Trophoblast cell (in vitro differentiated cells and primary cell): ENCODE measurements around the gene RPSA.
"Not testable (repeated sequence)": the region's sequence is repeated elsewhere in the genome, so short reads cannot be mapped to it uniquely, and the experiment has no call there.

Experiments used
- DNase-seq, 2 donors: peaks; one replicate each; pipeline ENCODE4 v3.0.0-alpha.2; 2016
- H2AFZ ChIP-seq: 2 replicates; pipeline ENCODE4 v1.6.1; 2013; ENCODE audit warnings: low read length, moderate library complexity, mild to moderate bottlenecking; ENCODE audit not compliant: insufficient read depth, poor library complexity
- H2AK5ac ChIP-seq: 2 replicates; pipeline ENCODE4 v1.6.1; 2013; ENCODE audit warnings: mild to moderate bottlenecking, low read length
- H2BK120ac ChIP-seq: 2 replicates; pipeline ENCODE4 v1.6.1; 2013; ENCODE audit warnings: low read length, mild to moderate bottlenecking, moderate library complexity; ENCODE audit not compliant: insufficient read depth, poor library complexity
- H2BK12ac ChIP-seq: 2 replicates; pipeline ENCODE4 v1.6.1; 2013; ENCODE audit warnings: mild to moderate bottlenecking, low read length, moderate library complexity
- H2BK5ac ChIP-seq: 2 replicates; pipeline ENCODE4 v1.6.1; 2013; ENCODE audit warnings: low read length, low read depth, moderate library complexity, mild to moderate bottlenecking; ENCODE audit not compliant: poor library complexity
- H3K14ac ChIP-seq: 2 replicates; pipeline ENCODE4 v1.6.1; 2013; ENCODE audit warnings: mild to moderate bottlenecking, low read length
- H3K18ac ChIP-seq: 2 replicates; pipeline ENCODE4 v1.6.1; 2013; ENCODE audit warnings: mild to moderate bottlenecking, low read length
- H3K23ac ChIP-seq: 2 replicates; pipeline ENCODE4 v1.6.1; 2013; ENCODE audit warnings: low read length
- H3K27ac ChIP-seq: 2 replicates; pipeline ENCODE4 v1.5.1; 2013; ENCODE audit warnings: low read depth, mild to moderate bottlenecking, inconsistent platforms, low read length, moderate library complexity
- H3K27me3 ChIP-seq: 2 replicates; pipeline ENCODE4 v1.6.1; 2013; ENCODE audit warnings: inconsistent platforms, mild to moderate bottlenecking, low read length, moderate library complexity; ENCODE audit not compliant: insufficient read depth
- H3K36me3 ChIP-seq, 2 experiments: 1 replicate in 1 of 2; 2 replicates in 1 of 2; pipeline ENCODE4 v1.6.1; 2013; ENCODE audit warnings: low read length in 2 of 2, mild to moderate bottlenecking in 2 of 2, moderate library complexity in 1 of 2; ENCODE audit not compliant: insufficient read depth in 2 of 2, control insufficient read depth in 1 of 2
- H3K4ac ChIP-seq: 2 replicates; pipeline ENCODE4 v1.6.1; 2013; ENCODE audit warnings: low read depth, mild to moderate bottlenecking, low read length, moderate library complexity
- H3K4me1 ChIP-seq, 2 experiments: 1 replicate in 1 of 2; 2 replicates in 1 of 2; pipeline ENCODE4 v1.6.1; 2013; ENCODE audit warnings: low read length in 2 of 2, mild to moderate bottlenecking in 2 of 2, moderate library complexity in 1 of 2; ENCODE audit not compliant: insufficient read depth in 2 of 2, control insufficient read depth in 1 of 2
- H3K4me2 ChIP-seq: 2 replicates; pipeline ENCODE4 v1.6.1; 2013; ENCODE audit warnings: inconsistent platforms, mild to moderate bottlenecking, low read length, moderate library complexity
- H3K4me3 ChIP-seq: 2 replicates; pipeline ENCODE4 v1.5.1; 2013; ENCODE audit warnings: mild to moderate bottlenecking, low read depth, low read length, inconsistent platforms
- H3K79me1 ChIP-seq: one replicate; pipeline ENCODE4 v1.6.1; 2013; ENCODE audit warnings: low read length
- H3K79me2 ChIP-seq: 2 replicates; pipeline ENCODE4 v1.6.1; 2013; ENCODE audit warnings: low read length, mild to moderate bottlenecking; ENCODE audit not compliant: control insufficient read depth, insufficient read depth, poor library complexity
- H3K9ac ChIP-seq: 2 replicates; pipeline ENCODE4 v1.6.1; 2013; ENCODE audit warnings: mild to moderate bottlenecking, low read length
- H3K9me3 ChIP-seq: 2 replicates; pipeline ENCODE4 v1.6.1; 2013; ENCODE audit warnings: low read depth, mild to moderate bottlenecking, control low read depth, inconsistent platforms, low read length; ENCODE audit not compliant: insufficient read depth
- H4K12ac ChIP-seq: 2 replicates; pipeline ENCODE4 v1.6.1; 2013; ENCODE audit warnings: low read depth, mild to moderate bottlenecking, low read length, moderate library complexity
- H4K8ac ChIP-seq: 2 replicates; pipeline ENCODE4 v1.6.1; 2013; ENCODE audit warnings: low read depth, mild to moderate bottlenecking, low read length, moderate library complexity
- H4K91ac ChIP-seq: one replicate; pipeline ENCODE4 v1.6.1; 2013; ENCODE audit warnings: low read depth, mild to moderate bottlenecking, low read length, moderate library complexity
- WGBS: extraction: QIAGEN DNeasy Blood & Tissue Kit; methylation state at CpG from one replicate; pipeline ENCODE4 v1.1.7; 2013; ENCODE audit warnings: missing lambda C conversion rate; ENCODE audit not compliant: insufficient read length, insufficient coverage; ENCODE audit errors: extremely low coverage; 5-methylcytosine and 5-hydroxymethylcytosine counted together

RPSA gene

GRCh38 chr3:39449796-39450195 lies 43.3 kb downstream of the RPSA start:
- Histone ChIP-seq H3K4me3 (no peak overlapping the region), H3K9ac (no peak overlapping the region), H2BK120ac (no peak overlapping the region), H2BK12ac (no peak overlapping the region), H3K79me1 (no peaks in the 10 kb centered on the region), H3K79me2 (no peaks in the 10 kb centered on the region), H3K4me1 (peaks cover 0 to 1% of the 10 kb centered on the region in 2 experiments), H4K12ac (no peak overlapping the region), H4K8ac (no peak overlapping the region), H3K23ac (no peak overlapping the region), H2BK5ac (no peak overlapping the region), H3K27me3 (no peaks in the 10 kb centered on the region), H2AK5ac (no peak overlapping the region), H3K18ac (no peak overlapping the region), H3K4ac (no peak overlapping the region), H3K14ac (no peak overlapping the region), H3K27ac (no peak overlapping the region), H4K91ac (no peak overlapping the region), H3K4me2 (no peak overlapping the region), H2AFZ (no peak overlapping the region), H3K36me3 (no peaks in the 10 kb centered on the region), H3K9me3 (no peaks in the 10 kb centered on the region)
- DNase-seq: peak; percentile 88 to 91
- no CpG with 5 or more reads among the region's 3 CpGs for WGBS

GRCh38 chr3:39453134-39453533 lies 46.6 kb downstream of the RPSA start:
- WGBS: no CpG with 5 or more reads among the region's 1 CpG
- Histone ChIP-seq H3K9ac (no peak overlapping the region), H4K12ac (no peak overlapping the region)

GRCh38 chr3:39453872-39454271 lies 47.4 kb downstream of the RPSA start:
- H4K12ac ChIP-seq, H3K18ac ChIP-seq, H3K9ac ChIP-seq, H3K27ac ChIP-seq, H3K4me1 ChIP-seq, H4K91ac ChIP-seq, H4K8ac ChIP-seq, H3K36me3 ChIP-seq, H3K4me2 ChIP-seq, H3K27me3 ChIP-seq, H2BK5ac ChIP-seq, H3K4ac ChIP-seq, H2AFZ ChIP-seq, H3K79me1 ChIP-seq, H3K9me3 ChIP-seq, H3K4me3 ChIP-seq, H3K23ac ChIP-seq, H2BK12ac ChIP-seq, H2BK120ac ChIP-seq, H3K79me2 ChIP-seq, H3K14ac ChIP-seq, H2AK5ac ChIP-seq, DNase-seq: not testable (repeated sequence)
- no CpG with 5 or more reads among the region's 7 CpGs for WGBS

More at GRCh38 chr3:39453134-39453533, 46.6 kb downstream of the RPSA start:
- no peak overlapping the region for H3K14ac ChIP-seq
- H3K4me1 ChIP-seq: peaks cover 0 to 1% of the 10 kb centered on the region in 2 experiments
- no peak overlapping the region for H3K4me2 ChIP-seq
- H3K9me3 ChIP-seq: no peaks in the 10 kb centered on the region
- no peak overlapping the region for H3K23ac ChIP-seq
- H3K79me2 ChIP-seq: no peaks in the 10 kb centered on the region
- no peak overlapping the region for H4K8ac ChIP-seq
- no peak overlapping the region for H2BK120ac ChIP-seq
- no peak overlapping the region for H4K91ac ChIP-seq
- no peak overlapping the region for H3K27ac ChIP-seq
- H2AFZ ChIP-seq: no peak overlapping the region
- H2AK5ac ChIP-seq: no peak overlapping the region
- H3K4ac ChIP-seq: no peak overlapping the region
- H3K27me3 ChIP-seq: no peaks in the 10 kb centered on the region
- no peak overlapping the region for H3K4me3 ChIP-seq
- no peak overlapping the region for H2BK5ac ChIP-seq
- H3K18ac ChIP-seq: no peak overlapping the region
- H3K36me3 ChIP-seq: no peaks in the 10 kb centered on the region
- no peak overlapping the region for H2BK12ac ChIP-seq
- no peaks in the 10 kb centered on the region for H3K79me1 ChIP-seq
- no peak for DNase-seq

DNA sequence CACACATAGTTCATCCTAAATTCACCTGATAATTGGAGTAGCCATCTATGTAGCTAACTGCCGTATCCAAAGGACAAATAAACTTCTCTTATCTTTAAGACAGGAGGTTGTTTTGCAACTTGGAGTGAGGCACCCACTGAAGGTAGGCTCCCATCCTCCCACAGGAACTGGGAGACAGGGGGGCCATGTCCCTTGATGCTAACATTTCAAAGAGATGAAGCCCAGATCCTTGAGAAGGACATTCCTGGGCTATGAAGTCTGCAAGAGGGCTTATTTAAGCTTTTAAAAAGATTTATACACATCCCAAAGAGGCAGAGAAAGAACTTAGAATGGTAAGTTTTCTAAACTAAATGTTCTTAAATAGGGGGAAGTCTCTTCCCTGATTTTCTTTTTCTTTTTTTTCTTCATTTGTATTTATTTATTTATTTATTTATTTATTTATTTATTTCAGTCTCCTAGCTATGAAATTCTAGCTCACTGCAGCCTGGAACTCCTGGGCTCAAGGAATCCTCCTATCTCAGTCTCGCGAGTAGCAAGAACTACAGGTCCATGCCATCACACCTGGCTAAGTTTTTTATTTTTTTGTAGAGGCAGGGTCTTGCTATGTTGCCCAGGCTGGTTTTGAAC lies 48.2 kb downstream of the RPSA start:
- Histone ChIP-seq H3K79me1 (no peaks in the 10 kb centered on the region), H2BK12ac (no peak overlapping the region), H2AK5ac (no peak overlapping the region), H2BK120ac (no peak overlapping the region), H2BK5ac (no peak overlapping the region), H3K23ac (no peak overlapping the region), H3K4ac (no peak overlapping the region), H3K9me3 (no peaks in the 10 kb centered on the region), H4K8ac (no peak overlapping the region), H4K12ac (no peak overlapping the region), H3K79me2 (no peaks in the 10 kb centered on the region), H3K18ac (no peak overlapping the region), H2AFZ (no peak overlapping the region), H3K14ac (no peak overlapping the region), H3K36me3 (no peaks in the 10 kb centered on the region), H3K27ac (no peak overlapping the region), H3K4me1 (peaks cover 0 to 1% of the 10 kb centered on the region in 2 experiments), H4K91ac (no peak overlapping the region), H3K4me2 (no peak overlapping the region), H3K27me3 (no peaks in the 10 kb centered on the region), H3K4me3 (no peak overlapping the region), H3K9ac (no peak overlapping the region)
- no CpG with 5 or more reads among the region's 3 CpGs for WGBS
- DNase-seq: no peak
